ENCODE results near the gene AP1AR.
A peak's percentile ranks its signal among the peaks of the same experiment; 100 is the strongest.

Gene AP1AR

GRCh38 chr4:112318239-112319142, 86.9 kb downstream of the AP1AR start:
- DNase-seq = peak; percentile 23

Data from activated CD4-positive, alpha-beta T cell treated with anti-CD3 and anti-CD28 coated beads, Interleukin-2, Interleukin-6, amounts not matched to agents 100 ng/mL and 50 ng/mL, durations not matched to agents 16 hours and 8 hours (primary cell).